OCI-LY7 (cell line): ENCODE measurements around the gene CRTC1. TPM values are rescaled to one million over a fixed set of nuclear protein-coding genes. Genes with fewer than 3 reads are reported as not detected.

Experiments used
- BruUV-seq: library from RNA; stranded (reverse); fragments of 400-500 nt; replicated peaks from 2 replicates; lab custom pipeline; 2021; lab: Mats Ljungman, UMichigan
- CTCF ChIA-PET: fragments of 300-600 bp; sonication (Branson Sonifier 250); formaldehyde crosslinking; loops from one replicate; lab custom pipeline; 2022; ENCODE audit warnings: antibody characterized with exemption; ENCODE audit not compliant: unreplicated experiment; lab: Charles Lee
- POLR2A ChIA-PET: fragments of 300-600 bp; sonication (Branson Sonifier 250); formaldehyde crosslinking; loops from one replicate; lab custom pipeline; 2022; ENCODE audit warnings: antibody characterized with exemption; lab: Charles Lee
- DNase-seq: peaks from one replicate; pipeline ENCODE4 v3.0.0-alpha.2; 2015; ENCODE audit warnings: low spot score
- H2AFZ ChIP-seq: fragments of 200-600 bp; sonication (generic), shearing (Covaris generic); 2 replicates; pipeline ENCODE4 v1.6.1; 2014; ENCODE audit warnings: mild to moderate bottlenecking, antibody characterized with exemption, low read length, moderate library complexity
- H3K27ac ChIP-seq: fragments of 200-600 bp; sonication (generic); 2 replicates; pipeline ENCODE4 v1.5.1; 2014; ENCODE audit warnings: mixed run types, low read depth, mild to moderate bottlenecking, moderate library complexity, low read length, inconsistent platforms; ENCODE audit not compliant: poor library complexity, severe bottlenecking
- H3K36me3 ChIP-seq: fragments of 200-600 bp; sonication (generic); 2 replicates; pipeline ENCODE4 v1.6.1; 2014; ENCODE audit warnings: mild to moderate bottlenecking, antibody characterized with exemption, low read length, moderate library complexity, mixed read lengths; ENCODE audit not compliant: insufficient read depth
- H3K4me1 ChIP-seq: fragments of 200-600 bp; sonication (generic); 2 replicates; pipeline ENCODE4 v1.5.1; 2014; ENCODE audit warnings: mild to moderate bottlenecking, low read length; ENCODE audit not compliant: insufficient read depth, poor library complexity, severe bottlenecking
- H3K4me2 ChIP-seq: fragments of 200-600 bp; sonication (generic); 2 replicates; pipeline ENCODE4 v1.6.1; 2014; ENCODE audit warnings: mild to moderate bottlenecking, low read length
- H3K4me3 ChIP-seq: fragments of 200-600 bp; sonication (generic); 2 replicates; pipeline ENCODE4 v1.5.1; 2014; ENCODE audit warnings: mild to moderate bottlenecking, low read depth, low read length; ENCODE audit not compliant: poor library complexity, severe bottlenecking
- H3K79me2 ChIP-seq: fragments of 200-600 bp; sonication (generic); 2 replicates; pipeline ENCODE4 v1.6.1; 2016; ENCODE audit warnings: low read depth, mild to moderate bottlenecking, low read length, moderate library complexity, mixed read lengths; ENCODE audit not compliant: insufficient read depth
- H3K9me2 ChIP-seq: fragments of 200-600 bp; sonication (generic); 2 replicates; pipeline ENCODE4 v1.6.1; 2016; ENCODE audit warnings: mild to moderate bottlenecking, low read length, mixed read lengths; ENCODE audit not compliant: insufficient read depth
- H3K9me3 ChIP-seq: fragments of 200-600 bp; sonication (generic); 2 replicates; pipeline ENCODE4 v1.6.1; 2014; ENCODE audit warnings: mild to moderate bottlenecking, mixed run types, low read length, mixed read lengths
- H4K20me1 ChIP-seq: fragments of 200-600 bp; sonication (generic); 2 replicates; pipeline ENCODE4 v1.6.1; 2014; ENCODE audit warnings: mild to moderate bottlenecking, antibody characterized with exemption, low read length, moderate library complexity, mixed read lengths; ENCODE audit not compliant: insufficient read depth
- CTCF ChIP-seq: fragments of 200-600 bp; sonication (generic); conservative IDR thresholded peaks from 2 replicates; pipeline ENCODE4 v1.5.1; 2014; ENCODE audit warnings: mild to moderate bottlenecking, antibody characterized with exemption, low read length, moderate library complexity, mixed read lengths
- EZH2phosphoT487 ChIP-seq: fragments of 200-600 bp; sonication (generic); IDR thresholded peaks from 2 replicates; pipeline ENCODE4 v1.6.1; 2018; ENCODE audit warnings: low read depth, borderline replicate concordance, mild to moderate bottlenecking, mixed run types, antibody characterized with exemption, low read length, moderate library complexity, mixed read lengths
- intact Hi-C: fragments of 100-400 bp; cut with micrococcal nuclease; formaldehyde crosslinking; loops from one replicate; pipeline ENCODE4 v1.10.0; 2022; ENCODE audit not compliant: unreplicated experiment
- total RNA-seq, 2 experiments: library from RNA; depleted of rRNA in 1 of 2; stranded (reverse); fragments of >200 nt in 1 of 2; shearing (Covaris generic) in 1 of 2; gene quantifications; 2 replicates each; pipeline ENCODE4 v1.2.3, GENCODE V29; 2014 to 2022

Gene CRTC1
- total RNA-seq, 2 experiments from 2014 or later: 4.1 to 10.3 TPM

DNA sequence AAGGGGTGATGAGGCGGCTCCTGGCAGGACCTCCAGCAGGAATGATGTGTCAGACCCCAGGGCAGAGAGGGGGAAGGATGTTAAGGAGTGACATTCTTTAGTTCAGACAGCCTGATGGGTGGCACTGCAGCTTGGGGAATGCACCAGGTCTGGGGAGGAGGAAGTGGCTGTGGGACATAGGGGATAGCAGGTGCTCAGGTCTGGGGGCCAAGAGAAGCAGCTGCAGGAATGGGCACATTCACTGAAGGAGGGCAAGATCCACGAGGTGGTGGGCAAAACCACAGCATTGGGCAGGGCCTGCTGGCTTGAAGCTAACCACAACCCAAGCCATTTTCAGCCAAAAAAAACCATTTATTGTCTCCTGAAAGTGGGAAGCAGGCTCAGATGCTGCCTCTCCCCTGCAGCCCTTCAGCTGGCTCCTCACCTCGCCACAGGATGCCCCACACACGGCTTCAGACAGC is 81.1 kb downstream of the CRTC1 start:
- no peak for DNase-seq
- ChIA-PET CTCF (no interaction called here), POLR2A (interaction anchor here (0.6 kb wide), 1 partner anchor 63 kb away, joined by 3 read pairs; no protein-coding TSS in a partner anchor)
- Histone ChIP-seq H3K27ac (no peak overlapping the region), H3K4me2 (no peak overlapping the region), H3K36me3 (no peaks in the 10 kb centered on the region), H4K20me1 (no peaks in the 10 kb centered on the region), H3K9me2 (no peaks in the 10 kb centered on the region), H3K4me3 (no peak overlapping the region), H3K79me2 (no peaks in the 10 kb centered on the region), H3K4me1 (peaks cover 6% of the 10 kb centered on the region), H2AFZ (no peak overlapping the region), H3K9me3 (no peaks in the 10 kb centered on the region)
- BruUV-seq: no TSS peak
- intact Hi-C loops: no loop called here
- TF ChIP-seq CTCF: no peak
- TF ChIP-seq EZH2phosphoT487: no peak

- Histone ChIP-seq H3K79me2 (no peaks in the 10 kb centered on the region), H3K27ac (no peak overlapping the region), H3K4me1 (peaks cover 6% of the 10 kb centered on the region), H3K9me3 (no peaks in the 10 kb centered on the region), H4K20me1 (no peaks in the 10 kb centered on the region), H3K4me3 (no peak overlapping the region), H3K4me2 (no peak overlapping the region), H3K36me3 (no peaks in the 10 kb centered on the region), H3K9me2 (no peaks in the 10 kb centered on the region), H2AFZ (no peak overlapping the region)
- POLR2A ChIA-PET: interaction anchor here (0.6 kb wide), 1 partner anchor 64 kb away, joined by 3 read pairs; no protein-coding TSS in a partner anchor
- intact Hi-C loops: no loop called here
- peak; percentile 34 for DNase-seq
- TF ChIP-seq CTCF (no peak), EZH2phosphoT487 (no peak)
- CTCF ChIA-PET: no interaction called here
- no TSS peak for BruUV-seq
These were observed 81.7 kb downstream of the CRTC1 start for GRCh38 chr19:18765224-18765623.

GRCh38 chr19:18768046-18768771 is 84.7 kb downstream of the CRTC1 start:
- ChIA-PET POLR2A (interaction anchor here (0.9 kb wide), 1 partner anchor 61 kb away, joined by 3 read pairs; no protein-coding TSS in a partner anchor), CTCF (interaction anchor here (0.9 kb wide), 1 partner anchor 86 kb away, joined by 3 read pairs; no protein-coding TSS in a partner anchor)
- Histone ChIP-seq H3K4me2 (no peak overlapping the region), H3K79me2 (no peaks in the 10 kb centered on the region), H3K9me3 (no peaks in the 10 kb centered on the region), H3K4me3 (no peak overlapping the region), H3K27ac (no peak overlapping the region), H2AFZ (no peak overlapping the region), H3K9me2 (no peaks in the 10 kb centered on the region), H4K20me1 (no peaks in the 10 kb centered on the region), H3K36me3 (no peaks in the 10 kb centered on the region), H3K4me1 (peaks cover 6% of the 10 kb centered on the region)
- no TSS peak for BruUV-seq
- TF ChIP-seq CTCF: no peak
- TF ChIP-seq EZH2phosphoT487: no peak
- no peak for DNase-seq
- intact Hi-C loops: no loop called here
